ENCODE measurements around the gene SAYSD1. TPM values are rescaled to one million over a fixed set of nuclear protein-coding genes. Genes with fewer than 3 reads are reported as not detected.
A peak's percentile ranks its signal among the peaks of the same experiment; 100 is the strongest.

SAYSD1 gene
- total RNA-seq, 1 donor from 2014 or later: 11.8 TPM

DNA sequence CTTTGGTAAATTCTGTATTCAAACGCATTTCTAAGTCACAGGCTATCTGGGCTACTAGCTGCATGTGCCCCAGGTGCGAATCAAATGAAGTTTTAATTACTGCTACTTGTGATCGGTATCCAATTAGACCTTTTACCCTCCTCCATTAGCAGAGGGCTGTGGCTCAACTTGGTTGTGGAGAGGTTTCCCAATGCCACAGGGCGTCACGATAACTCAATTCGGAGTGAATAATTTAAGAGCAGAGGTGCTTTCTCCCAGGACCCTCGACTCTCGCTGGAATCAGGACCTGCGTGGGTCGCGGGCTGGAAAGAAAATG, 640 bp downstream of the SAYSD1 start:
- DNase-seq (ENCODE audit: missing footprints) (no peak), ATAC-seq (peak; percentile 14)
- intact Hi-C loops (cut with DNase I): no loop called here

GRCh38 chr6:39113788-39114187, 1.2 kb downstream of the SAYSD1 start:
- no peak for DNase-seq (ENCODE audit: missing footprints)
- intact Hi-C loops (cut with DNase I): no loop called here
- no peak for ATAC-seq

DNA sequence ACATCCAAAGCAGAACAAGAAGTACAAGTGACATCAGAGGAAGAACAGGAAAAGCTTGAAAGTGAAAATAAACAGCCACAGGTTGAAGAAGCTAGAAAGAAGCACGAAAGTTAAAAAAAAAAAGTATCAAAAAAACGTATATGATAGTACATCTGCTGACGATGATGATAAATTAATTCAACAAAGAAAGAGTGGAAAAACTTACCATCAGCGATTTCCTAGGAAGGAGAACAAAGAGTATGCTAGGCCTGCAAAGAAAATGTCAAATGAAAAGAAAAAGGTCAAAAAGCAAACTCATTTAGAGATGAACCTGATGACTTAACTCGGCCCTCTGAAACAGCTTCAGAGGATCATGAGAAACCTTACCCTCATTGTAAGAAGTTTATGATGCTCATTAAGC, 3.7 kb downstream of the SAYSD1 start:
- DNase-seq (ENCODE audit: missing footprints) (no peak), ATAC-seq (no peak)
- intact Hi-C loops (cut with DNase I): no loop called here

- no peak for DNase-seq (ENCODE audit: missing footprints)
- no peak for ATAC-seq
- intact Hi-C loops (cut with DNase I): no loop called here
Observed at GRCh38 chr6:39108041-39108839, 6.7 kb downstream of the SAYSD1 start.

DNA sequence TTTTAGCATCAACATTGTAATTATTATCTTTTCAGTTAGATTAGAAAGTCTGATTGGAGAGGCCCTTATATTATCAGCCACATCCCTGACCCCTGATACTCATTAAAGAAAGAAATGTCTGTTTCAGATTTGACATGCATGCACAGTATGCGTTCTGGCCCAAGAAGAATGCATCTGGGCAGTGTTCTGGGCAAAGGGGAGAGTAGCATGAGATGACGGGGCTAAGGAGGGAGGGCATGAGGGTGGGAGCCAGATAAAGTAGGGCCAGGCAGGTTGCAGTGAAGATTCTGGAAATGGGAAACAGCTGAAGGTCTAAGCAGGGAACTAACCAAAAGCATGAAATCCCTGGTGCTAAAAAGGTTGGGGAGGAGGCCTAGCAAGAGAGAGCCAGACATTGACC, 7.3 kb downstream of the SAYSD1 start:
- no peak for ATAC-seq
- DNase-seq (ENCODE audit: missing footprints): no peak
- intact Hi-C loops (cut with DNase I): no loop called here

- intact Hi-C loops (cut with DNase I): no loop called here
- no peak for DNase-seq (ENCODE audit: missing footprints)
- ATAC-seq: no peak
Observed at GRCh38 chr6:39107034-39107433, 8.0 kb downstream of the SAYSD1 start.

DNA sequence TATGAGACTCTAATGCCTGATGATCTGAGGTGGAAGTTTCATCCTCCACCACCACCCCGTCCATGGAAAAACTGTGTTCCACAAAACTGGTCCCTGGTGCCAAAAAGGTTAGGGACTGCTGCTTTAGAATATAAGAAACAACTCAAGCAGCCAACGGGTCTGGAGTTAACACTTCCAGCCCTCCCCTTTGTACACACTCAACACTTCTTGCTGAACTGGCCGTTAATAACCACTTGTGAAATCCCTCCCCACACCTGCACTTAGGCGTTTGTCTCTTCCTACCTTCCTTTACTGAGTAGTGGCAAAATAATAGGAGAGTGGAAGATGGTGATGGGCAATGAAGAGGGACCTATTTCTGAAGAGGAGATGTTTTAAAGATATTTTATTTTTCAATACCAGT, 10.5 kb downstream of the SAYSD1 start:
- intact Hi-C loops (cut with DNase I): no loop called here
- no peak for ATAC-seq

DNA sequence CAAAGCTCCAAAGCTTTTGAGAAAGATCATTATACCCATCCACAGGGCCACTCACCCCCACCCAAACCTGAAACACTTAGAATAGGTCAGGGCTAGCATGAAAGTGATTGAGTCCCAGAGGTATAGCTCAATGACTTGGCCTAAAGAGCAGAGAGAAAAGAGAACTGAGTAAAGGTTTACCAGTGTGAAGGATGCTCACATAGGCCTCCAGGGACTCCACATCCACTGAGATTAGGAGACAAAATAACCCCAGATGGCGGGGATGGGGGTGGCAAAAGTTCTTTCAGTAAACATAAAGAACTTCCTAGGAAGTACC, 12.2 kb downstream of the SAYSD1 start:
- intact Hi-C loops (cut with DNase I): no loop called here
- ATAC-seq (peak; percentile 5), DNase-seq (ENCODE audit: missing footprints) (no peak)

More for the DNA sequence above, 10.5 kb downstream of the SAYSD1 start:
- DNase-seq (ENCODE audit: missing footprints): no peak

GRCh38 chr6:39102071-39102820, 12.7 kb downstream of the SAYSD1 start:
- ATAC-seq: peak; percentile 57
- DNase-seq (ENCODE audit: missing footprints): no peak
- intact Hi-C loops (cut with DNase I): no loop called here

- no peak for DNase-seq (ENCODE audit: missing footprints)
- intact Hi-C loops (cut with DNase I): no loop called here
- ATAC-seq: no peak
Observed at GRCh38 chr6:39100358-39100757, 14.6 kb downstream of the SAYSD1 start.

GRCh38 chr6:39095578-39095977, 19.4 kb downstream of the SAYSD1 start:
- intact Hi-C loops (cut with DNase I): no loop called here
- DNase-seq (ENCODE audit: missing footprints): no peak
- no peak for ATAC-seq

GRCh38 chr6:39093149-39093708, 21.8 kb downstream of the SAYSD1 start:
- intact Hi-C loops (cut with DNase I): loop anchor here (2.0 to 5.0 kb wide), 2 partner anchors 120 to 221 kb away; no protein-coding TSS in a partner anchor
- ATAC-seq (no peak), DNase-seq (ENCODE audit: missing footprints) (no peak)

- no peak for ATAC-seq
- intact Hi-C loops (cut with DNase I): loop anchor here (2.0 to 5.0 kb wide), 2 partner anchors 119 to 220 kb away; no protein-coding TSS in a partner anchor
- DNase-seq (ENCODE audit: missing footprints): no peak
Observed at GRCh38 chr6:39092124-39092523, 22.9 kb downstream of the SAYSD1 start.

- DNase-seq (ENCODE audit: missing footprints) (no peak), ATAC-seq (no peak)
- intact Hi-C loops (cut with DNase I): loop anchor here (5.0 kb wide), 1 partner anchor 219 kb away; no protein-coding TSS in a partner anchor
Observed at GRCh38 chr6:39091220-39091619, 23.8 kb downstream of the SAYSD1 start.

- ATAC-seq (no peak), DNase-seq (ENCODE audit: missing footprints) (no peak)
- intact Hi-C loops (cut with DNase I): loop anchor here (5.0 kb wide), 1 partner anchor 218 kb away; no protein-coding TSS in a partner anchor
Observed at GRCh38 chr6:39090036-39090435, 24.9 kb downstream of the SAYSD1 start.

DNA sequence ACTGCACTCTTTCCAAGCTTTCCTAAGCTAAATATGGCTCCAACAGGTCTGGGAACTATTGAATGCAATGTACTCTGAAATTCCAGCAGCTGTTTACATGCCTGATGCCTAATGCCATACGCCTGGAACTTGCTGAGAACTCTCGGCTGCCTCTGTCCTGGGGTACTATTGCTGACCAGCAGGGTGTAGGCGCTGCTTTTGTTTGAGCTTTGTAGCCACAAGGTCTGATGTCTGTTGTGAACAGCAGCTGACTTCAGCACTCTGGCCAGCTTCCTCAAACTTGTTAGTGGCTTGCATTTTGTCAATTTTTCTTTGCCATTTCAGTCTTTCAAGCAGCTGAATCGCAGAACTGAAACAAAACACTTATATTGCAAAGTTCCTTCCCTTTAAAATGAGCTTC, 26.7 kb downstream of the SAYSD1 start:
- intact Hi-C loops (cut with DNase I): loop anchor here (5.0 kb wide), 2 partner anchors 86 to 214 kb away; no protein-coding TSS in a partner anchor
- DNase-seq (ENCODE audit: missing footprints) (no peak), ATAC-seq (peak; percentile 78)

DNA sequence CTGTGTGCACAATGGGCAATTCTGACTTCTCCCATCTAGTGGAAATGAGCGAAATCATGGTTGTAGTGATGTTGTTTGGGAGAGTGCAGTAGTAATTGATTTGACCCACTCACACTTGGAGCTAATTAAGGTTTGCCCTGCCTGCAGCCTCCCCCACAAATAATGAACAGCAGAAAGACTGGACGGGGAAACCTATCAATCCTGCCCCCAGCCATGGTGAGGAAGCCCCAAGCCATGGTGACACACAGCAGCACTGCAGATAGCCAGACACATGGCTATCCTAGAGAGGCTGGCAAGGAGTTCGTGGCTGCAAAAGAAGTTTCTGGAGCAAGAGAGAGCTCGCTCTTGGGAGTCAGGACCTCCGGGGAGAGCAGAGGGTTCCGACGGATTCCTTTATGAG, 27.8 kb downstream of the SAYSD1 start:
- DNase-seq (ENCODE audit: missing footprints): no peak
- intact Hi-C loops (cut with DNase I): loop anchor here (5.0 kb wide), 2 partner anchors 85 to 215 kb away; no protein-coding TSS in a partner anchor
- no peak for ATAC-seq

DNA sequence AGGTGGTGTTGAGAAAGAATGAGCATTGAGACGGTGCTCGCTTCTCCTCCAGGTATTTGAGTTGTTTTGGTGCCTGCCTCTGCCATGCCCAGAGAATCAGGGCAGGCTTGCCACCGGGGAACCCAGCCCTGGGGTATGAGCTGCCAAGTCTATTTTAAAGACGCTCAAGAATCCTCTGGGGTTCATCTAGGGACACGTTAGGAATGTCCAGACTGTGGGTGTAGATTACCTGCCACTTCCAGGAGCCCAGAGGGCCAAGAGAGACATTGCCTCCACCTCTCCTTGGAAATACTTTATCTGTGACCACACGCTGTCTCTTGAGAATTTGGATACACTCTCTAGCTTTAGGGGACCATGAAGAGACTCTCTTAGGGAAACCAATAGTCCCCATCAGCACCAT, 28.3 kb downstream of the SAYSD1 start:
- intact Hi-C loops (cut with DNase I): loop anchor here (5.0 kb wide), 2 partner anchors 84 to 216 kb away; no protein-coding TSS in a partner anchor
- DNase-seq (ENCODE audit: missing footprints) (no peak), ATAC-seq (no peak)

- intact Hi-C loops (cut with DNase I): loop anchor here (5.0 kb wide), 2 partner anchors 84 to 216 kb away; no protein-coding TSS in a partner anchor
Observed at GRCh38 chr6:39086294-39086693, 28.7 kb downstream of the SAYSD1 start.

More at GRCh38 chr6:39086294-39086693, 28.7 kb downstream of the SAYSD1 start:
- DNase-seq (ENCODE audit: missing footprints) (no peak), ATAC-seq (no peak)
